T-helper 1 cell (primary cell): ENCODE data around the gene GRM7.

Experiments used
- DNase-seq, 5 donors: peaks; one replicate each; pipeline ENCODE4 v3.0.0-alpha.2; 2012 to 2020

The GRM7 gene

DNA sequence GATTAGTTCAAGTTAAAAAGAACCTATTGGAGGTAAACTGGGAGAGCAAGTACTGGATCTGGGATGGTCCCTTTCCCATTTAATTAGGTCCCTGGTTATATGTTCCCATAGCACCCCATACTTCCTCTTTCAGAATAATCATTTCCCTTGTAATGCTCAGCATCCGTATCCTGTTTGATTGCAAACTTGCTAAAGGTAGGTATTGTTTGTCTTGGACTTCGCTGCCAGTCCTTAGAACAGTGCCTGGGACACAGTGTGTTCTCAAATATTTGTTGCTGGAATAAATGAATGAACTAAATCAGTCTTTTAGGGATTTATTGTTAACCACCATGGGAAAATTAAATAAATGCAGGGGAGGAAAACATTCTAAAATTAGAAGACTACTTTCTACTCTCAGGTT, 299.8 kb downstream of the GRM7 start:
- DNase-seq: no peak

DNA sequence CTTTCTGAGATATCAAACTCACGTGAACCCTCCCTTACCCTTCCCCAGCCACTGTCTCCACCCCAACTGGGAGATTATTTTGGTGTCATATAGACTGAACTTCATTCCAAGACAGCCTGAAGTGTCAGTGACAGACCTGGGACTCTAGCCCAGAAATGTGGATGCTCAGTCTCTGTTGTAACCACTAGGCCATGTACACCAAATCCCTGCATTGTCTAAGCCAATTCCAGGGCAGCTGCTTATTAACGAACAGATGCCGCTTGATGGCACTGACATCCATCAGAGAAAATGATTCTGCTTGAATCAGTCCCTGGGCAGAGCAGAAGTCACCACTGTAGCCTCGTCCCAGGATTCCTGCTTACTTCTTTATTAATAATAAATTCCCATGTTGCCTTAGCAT, 305.5 kb downstream of the GRM7 start:
- no peak for DNase-seq

DNA sequence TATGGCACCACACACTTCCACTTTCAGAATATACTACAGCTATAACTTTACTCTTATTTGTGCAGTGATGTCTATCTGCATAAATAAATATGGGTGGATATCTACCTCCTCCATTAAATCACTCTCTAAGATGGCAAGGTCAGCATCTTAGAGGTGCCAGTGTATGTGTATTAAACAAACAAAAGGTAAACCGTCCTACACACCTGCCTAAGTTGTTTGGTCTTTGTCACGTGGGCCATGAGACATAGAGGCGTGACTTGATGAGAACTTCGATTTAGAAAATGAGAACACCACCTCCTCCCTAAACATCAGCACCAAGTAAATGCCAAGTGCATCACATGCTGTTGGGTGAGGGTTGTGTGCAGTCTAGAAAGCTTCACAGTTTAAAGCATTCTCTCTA, 310.6 kb downstream of the GRM7 start:
- no peak for DNase-seq

DNA sequence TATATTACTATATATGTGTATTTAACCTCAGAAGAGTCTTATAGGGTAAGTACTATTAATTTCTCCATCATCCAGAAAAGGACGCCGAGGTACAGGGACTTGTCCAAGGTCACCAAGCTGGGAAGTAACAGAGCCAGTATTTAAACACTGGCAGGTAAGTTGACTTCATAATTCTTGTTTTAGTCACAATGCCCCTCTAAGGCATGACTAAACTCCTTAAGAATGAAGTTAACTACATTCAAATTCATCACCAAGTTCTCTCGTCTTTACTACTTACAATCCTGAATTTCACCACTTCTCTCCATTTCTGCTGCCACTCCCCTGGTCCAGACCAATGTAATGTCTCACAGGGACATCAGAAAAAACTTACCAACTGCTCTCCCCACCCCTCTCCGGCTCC, 312.1 kb downstream of the GRM7 start:
- no peak for DNase-seq

DNA sequence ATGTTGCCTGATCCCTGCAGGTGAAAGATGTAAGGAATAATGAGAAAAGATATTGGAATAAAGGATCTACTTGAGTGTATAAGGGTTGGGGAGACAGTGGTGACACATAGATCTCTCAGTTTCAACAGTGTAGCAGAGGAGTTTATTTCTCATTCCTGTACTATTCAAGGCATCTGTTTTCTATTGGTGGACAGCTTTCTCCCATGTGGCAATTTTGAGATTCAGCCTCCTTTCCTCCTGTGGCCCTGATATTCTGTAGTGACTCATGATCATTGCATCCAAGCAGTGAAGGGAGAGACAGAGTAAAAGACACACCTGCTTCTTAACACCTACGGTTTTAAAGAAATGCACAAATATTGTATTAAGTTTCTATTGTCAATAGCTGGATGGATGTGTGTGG, 327.6 kb downstream of the GRM7 start:
- no peak for DNase-seq

DNA sequence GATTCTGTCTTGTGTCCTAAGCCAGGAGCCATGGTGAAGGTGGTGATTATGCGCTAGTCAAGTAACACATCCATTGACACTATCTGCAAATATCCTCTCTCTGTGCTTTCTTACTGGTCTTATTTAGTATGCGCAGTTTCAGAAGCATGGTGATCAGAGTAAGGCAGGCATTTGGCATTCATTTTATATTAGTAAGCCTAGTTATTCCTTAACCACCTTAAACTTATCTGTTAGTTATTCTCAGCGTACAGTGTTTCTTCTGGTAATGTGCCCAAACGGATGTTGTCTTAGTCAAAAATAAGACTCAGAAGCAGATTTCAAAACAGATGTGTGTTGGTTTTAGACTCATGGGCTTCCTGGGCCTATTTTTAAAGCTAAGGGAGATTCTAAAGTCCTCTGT, 329.2 kb downstream of the GRM7 start:
- DNase-seq: no peak

DNA sequence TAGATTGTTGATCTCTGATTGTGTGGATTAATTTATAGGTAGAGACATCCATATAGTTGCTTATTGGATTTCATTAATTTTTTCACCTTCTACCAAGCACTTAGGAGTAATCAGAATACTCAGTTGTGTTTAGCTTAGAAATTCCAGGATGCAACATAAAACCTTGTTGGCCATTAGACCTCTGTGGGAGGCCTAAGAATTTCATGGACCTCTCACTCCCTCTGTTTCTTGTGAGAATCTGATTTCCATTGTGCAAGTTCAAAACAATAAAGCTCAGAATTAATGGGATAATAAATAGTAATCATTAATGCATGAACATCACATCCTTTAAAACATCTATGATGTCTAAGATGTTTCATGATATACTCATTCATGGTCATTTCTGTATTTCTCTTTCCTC, 332.4 kb downstream of the GRM7 start:
- no peak for DNase-seq

DNA sequence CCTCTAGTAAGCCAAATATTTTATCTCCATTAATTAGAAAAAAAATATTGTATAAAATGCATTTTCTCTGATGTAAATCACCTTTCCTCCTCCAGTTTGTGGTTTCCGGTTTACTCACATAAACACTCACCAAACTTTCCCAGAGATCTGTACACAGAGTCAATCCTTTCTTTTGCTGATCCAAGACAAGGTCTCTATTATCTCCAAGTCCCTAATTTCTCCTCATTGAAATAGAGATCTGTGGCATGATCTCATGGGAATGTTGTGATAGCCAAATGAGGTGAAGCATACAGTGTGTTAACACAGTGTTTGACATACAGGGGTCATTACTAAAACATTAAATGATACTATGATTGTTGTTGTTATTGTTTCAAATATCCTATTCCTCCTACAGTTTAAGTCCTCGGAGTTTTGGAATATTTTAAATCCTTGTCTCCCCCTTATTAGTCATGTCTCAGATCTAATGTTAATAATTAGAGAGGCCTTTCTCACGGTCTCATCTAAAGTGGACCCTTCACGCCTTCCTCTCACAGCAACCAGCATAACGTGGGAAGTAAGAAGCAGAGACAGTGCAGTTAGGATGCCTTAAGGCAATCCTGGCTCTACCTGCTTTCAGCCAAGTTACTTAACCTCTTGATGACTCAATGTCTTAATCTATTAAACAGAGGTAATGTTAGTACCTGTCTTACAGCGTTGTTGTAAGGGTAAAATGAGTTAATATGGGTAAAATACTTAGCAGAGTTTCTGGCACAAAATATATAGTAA, 333.3 kb downstream of the GRM7 start:
- DNase-seq: no peak

DNA sequence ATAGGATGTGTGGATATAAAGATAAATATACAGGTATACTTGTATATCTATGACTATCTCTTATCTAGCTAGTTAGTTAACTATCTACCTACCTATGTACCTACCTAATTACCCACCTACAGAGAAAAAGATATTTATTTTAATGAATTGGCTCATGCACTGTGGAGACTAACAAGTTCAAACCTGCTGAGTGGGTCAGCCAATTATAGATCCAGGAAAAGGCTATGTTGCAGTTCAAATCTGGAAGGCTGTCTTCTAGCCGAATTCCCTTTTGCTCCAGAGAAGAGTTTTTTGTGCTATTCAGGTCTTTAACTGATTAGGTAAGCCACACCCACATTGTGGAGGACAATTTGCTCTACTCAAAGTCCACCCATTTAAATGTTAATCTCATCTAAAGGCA, 335.0 kb downstream of the GRM7 start:
- DNase-seq: no peak

DNA sequence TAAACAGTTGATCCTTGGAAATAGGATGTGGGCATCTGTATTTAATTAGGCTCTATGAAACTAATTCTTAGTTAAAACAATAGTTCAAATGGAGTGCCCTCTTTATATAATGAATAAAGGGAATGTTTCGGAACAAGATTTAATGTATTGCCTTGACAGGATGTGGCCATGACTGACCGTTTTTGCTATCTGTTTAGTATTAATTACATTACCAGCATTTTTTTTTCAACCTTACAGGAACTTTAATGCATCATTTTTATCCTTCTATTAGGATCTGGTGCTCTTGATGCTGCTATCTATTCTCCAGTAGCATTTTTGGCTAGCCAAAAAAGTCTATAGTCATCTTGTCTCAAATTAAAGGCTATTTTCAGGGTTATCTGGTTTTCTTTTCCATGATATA, 340.9 kb downstream of the GRM7 start:
- DNase-seq: no peak

DNA sequence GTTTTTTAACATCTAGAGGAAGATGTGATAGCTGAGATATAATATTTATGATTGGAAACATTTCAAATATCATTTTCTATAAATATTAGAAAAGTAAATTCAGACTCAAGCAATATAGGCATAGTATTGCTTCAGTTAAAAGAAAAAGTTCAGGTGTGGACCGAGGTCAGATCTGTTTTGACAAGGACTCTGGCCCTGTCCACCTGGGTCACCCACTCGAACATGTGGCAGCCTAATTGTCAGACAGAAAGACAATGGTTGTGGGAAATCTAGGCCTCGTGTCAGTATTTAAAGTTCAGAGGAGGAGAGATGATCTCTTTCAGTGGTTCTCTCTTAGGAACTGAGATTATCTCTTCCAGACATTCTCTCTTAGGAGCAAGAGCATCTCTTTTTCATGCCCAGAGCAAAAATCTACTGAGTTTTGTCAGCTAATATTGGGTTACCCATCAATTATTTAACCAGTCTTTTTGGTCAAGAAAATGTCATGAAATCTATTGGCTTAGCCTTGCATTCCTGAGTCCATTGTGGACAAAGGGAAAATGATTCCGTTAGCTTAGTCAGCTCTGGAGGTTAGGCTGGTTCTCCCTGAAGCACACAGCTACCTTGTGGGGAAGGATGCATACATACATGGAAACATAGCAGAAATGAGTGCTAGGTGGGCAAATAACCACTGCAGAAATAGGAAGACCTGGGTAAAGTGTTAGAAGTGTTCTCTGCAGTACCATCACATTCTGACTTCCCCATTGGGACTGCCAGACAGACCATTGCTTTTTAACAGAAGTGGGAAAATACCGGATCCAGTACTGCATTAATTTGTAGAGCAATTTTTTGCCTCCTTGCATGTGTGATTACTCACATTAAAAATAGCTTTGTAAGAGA, 343.3 kb downstream of the GRM7 start:
- DNase-seq: no peak

DNA sequence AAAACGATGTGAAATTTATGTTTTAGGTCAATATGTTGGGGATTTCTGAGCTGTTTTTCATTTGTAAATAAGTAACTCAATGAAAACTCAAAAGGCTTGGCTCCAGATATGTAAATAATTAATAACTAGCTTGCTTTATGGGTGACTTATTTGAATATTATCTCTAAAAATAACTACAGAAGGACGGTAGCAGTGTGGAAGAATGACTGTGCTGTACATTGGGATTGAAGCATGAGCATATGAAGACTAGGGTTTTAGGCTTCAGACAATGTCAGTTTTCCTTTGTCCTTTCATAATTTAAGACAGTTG, 343.9 kb downstream of the GRM7 start:
- DNase-seq: no peak

DNA sequence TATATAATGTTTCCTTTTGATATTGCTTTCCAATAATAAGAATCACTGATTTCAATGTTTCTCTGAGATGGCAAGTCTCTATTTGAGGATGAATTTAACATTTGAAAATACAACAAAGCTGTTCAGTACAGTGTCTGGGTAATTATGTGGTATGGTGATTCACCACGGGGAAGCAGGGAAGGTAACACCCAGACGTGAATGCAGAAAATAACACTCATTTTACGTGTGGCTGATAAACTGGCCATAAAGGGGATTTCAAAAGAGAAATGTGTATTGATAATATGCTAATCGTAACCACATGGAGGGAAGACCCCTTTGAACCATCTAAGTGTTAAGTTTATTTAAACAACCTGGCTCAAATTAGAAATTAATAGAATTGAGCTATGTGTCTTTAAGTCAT, 344.6 kb downstream of the GRM7 start:
- DNase-seq: no peak

DNA sequence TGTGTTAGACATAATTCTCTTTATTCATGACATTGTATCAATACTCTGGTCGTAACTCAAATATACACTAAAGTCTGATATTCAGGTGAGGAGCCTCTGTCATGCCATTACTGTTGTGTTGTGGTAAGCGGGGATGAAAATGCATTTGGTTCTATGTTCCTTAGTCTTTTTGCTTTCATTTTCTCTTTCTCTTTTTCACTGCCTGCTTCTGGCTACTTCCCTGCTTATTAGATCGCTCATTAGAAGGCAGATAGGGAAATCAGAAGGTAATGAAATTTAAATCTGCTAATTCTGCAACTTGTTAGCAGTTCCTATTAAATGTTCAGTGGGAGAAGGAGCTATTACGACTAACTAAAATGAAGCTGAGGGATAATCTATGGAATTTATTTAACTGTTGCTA, 345.0 kb downstream of the GRM7 start:
- no peak for DNase-seq

DNA sequence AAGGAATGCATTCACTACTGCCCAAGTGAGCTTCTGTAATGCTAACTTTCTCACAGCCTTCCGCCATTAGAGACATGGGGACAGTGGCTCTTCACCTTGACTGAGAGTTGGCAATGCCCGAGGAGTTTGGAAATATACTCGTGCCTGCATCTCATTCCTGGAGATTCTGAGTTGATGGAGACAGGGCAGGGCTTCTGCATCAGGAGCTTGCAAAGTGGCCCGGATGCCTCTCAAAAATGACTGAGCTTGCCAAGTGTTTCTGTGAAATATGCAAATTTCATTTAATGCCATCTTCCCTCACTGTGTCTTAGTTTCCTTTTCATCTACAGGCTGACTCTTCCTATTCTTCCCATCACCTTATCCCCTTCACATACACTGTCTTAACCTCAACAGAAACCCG, 346.2 kb downstream of the GRM7 start:
- DNase-seq: no peak

DNA sequence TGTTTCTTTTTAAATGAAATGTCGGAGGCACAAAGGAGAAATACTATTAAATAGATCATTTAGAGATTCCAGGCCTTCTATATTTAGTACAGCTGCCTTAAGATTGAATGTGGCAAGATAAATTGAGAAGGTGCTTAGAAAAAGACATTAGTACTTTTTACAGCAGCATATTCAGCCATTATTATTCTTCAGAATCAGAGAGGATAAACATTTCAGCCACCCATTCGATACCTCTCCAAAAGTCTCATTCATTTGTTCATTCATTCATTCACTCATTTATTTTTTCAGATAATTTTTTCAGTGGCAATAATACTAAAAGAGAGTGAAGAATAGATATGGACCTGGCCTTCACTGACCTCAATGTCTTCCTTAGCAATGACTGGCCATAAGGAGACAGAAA, 347.0 kb downstream of the GRM7 start:
- no peak for DNase-seq

DNA sequence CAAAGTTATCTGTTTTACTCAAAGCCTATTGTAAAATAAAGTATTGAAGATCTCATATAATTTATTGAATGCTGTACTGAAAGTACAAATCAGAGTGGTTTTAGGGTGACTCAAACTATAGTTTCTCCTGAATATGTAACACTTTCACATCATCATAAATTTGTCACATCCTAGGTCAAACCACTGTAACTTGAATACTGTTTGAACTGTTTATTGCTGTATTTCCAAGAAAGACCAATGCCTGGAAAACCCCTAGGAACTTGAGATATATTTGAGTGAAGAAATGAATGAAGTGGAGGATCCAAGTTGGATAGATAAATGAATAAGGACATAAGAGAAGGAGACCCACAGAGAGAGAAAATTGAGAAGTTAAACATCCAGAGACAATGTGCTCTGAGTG, 348.2 kb downstream of the GRM7 start:
- DNase-seq: no peak

DNA sequence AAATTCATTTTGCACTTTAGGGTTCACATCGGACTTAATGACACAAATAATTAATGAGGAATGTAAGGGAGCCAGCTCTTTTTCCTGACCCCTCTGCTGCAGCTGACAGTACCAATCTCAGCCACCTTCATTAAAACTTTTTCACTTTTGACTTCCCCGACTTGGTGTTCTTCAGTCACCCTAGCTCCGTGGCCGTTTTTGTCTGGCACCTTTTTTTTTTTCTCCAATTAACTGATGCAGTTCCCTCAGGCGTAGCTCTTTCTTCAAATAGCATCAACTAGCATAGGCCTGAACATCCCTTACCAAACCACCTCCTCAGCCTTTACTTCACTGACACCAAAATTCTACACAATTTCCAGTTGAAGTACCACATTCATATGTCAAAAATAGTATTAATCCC, 350.8 kb downstream of the GRM7 start:
- no peak for DNase-seq

DNA sequence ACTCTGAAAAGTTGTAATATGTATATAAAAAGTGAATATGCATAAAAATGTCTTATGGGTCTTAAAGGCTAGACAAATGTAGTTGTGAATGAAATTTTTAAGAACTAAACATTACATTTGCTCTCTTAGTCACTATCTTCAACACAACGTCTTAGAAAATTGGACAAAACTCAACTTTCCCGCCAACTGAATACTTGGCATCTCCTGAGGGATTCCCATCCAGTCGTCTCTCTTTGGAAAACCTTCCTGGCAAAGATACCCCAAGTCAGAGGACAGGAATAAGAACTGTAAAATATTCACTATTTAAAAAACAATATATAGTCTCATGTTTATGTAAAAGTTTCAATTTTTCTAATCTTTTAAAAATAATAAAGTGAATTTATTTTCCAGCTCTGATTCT, 354.8 kb downstream of the GRM7 start:
- no peak for DNase-seq

DNA sequence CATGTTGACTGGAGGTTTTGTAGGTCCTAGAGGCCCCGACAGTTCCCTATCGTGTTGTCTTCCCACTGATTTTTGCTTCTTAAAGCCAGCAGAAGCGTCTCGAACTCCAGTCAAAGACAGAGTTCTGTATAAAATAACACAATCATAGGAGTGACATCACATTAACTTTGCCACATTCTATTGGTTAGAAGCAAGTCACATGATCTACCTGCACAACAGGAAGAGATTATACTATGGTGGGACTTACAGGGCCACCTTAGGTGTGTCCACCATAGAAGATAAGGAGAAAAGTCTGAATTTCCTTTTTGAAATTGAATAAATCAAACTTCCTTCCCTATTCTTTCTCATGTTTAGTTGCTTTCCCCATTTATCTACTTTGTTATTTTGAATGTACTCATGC, 365.5 kb downstream of the GRM7 start:
- DNase-seq: no peak

DNA sequence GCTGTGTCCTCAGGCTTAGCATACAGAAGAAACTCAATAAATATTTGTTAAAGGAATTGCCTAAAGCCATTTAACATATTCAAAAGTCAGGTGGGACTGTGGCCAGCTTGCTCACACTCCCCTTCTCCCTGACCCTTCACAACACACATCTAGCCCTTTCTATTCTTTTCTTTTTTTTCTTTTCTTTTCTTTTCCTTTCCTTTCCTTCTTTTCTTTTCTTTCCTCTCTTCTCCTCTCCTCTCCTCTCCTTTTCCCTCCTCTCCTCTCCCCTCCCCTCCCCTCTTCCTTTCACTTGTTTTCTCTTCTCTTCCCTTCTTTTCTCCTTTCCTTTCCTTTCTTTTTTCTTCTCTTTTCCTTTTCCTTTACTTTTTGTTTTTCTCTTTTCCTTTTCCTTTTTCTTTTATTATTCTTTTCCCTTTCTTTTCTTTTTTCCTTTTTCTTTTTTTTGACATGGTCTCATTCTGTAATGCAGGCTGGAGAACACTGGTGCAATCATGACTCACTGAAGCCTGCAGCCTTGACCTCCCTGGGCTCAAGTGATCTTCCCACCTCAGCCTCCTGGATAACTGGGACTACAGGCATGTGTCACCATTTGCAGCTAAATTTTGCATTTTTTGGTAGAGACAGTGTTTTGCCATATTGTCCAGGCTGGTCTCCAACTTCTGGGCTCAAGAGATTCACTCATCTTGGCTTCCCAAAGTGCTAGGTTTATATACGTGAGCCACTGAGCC, 377.8 kb downstream of the GRM7 start:
- DNase-seq: no peak

DNA sequence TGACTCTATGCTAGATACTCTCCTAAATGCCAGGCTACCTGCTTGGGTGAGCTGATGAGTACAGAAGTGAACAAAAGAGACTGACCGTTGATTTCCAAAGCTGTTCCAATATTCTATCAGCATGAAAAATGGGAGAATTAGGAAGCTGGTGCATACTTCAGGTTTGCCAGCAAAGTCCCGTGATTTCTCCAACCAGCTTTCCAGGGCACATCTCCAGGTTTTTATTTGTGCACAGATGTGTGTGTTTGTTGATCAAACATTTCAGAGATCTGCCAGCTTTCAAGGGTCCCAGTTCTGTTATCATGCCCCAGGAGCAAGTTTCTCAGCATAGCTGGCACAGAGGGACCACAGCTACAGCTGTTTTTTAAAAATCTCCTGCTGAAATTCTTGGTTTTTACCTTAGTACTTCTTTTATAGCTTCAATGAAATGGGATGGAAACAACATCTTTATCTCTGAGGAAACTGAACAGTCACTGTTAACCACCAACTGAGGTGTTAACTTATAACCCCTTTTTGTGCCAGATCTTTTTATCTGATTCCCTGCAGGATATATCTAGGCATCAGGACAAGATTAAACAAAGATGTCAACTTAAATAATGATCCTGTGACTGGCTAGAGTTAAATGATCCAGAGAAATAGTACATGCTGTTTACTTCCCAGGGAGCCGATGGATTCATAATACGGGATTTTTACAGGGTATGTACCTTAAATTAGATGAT, 380.8 kb downstream of the GRM7 start:
- DNase-seq: no peak

DNA sequence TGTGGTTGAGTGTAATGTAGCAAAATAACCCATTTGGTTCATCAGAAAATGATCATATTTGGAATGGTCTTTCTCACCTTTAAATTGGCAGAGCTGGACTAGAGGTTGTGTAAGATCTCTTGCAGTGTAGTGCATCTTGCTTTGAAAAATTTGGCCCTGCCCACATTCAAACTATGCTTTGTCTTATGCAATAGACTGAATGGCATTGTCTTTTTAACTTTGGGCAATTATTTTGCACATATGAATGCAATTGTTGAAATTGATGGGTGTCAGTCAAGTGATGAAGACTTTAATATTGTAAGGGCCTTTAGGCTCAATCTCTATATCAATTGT, 381.4 kb downstream of the GRM7 start:
- no peak for DNase-seq
